A549 (cell line): Measurements from ENCODE around the gene WRAP53. TPM values are rescaled to one million over a fixed set of nuclear protein-coding genes. Genes with fewer than 3 reads are reported as not detected.
A peak's percentile ranks its signal among the peaks of the same experiment; 100 is the strongest.

Source experiments
- ATAC-seq, 2 experiments: fragments of 200-7000 bp in 1 of 2; fragments of >200 bp in 1 of 2; cut with Nextera tagmentation in 1 of 2; cut with Tn5 transposase in 1 of 2; 3 replicates each; pipeline versions ENCODE4 v1.8.0 to v1.9.1; 2018 to 2020; ENCODE audit warnings: mild to moderate bottlenecking in 1 of 2, moderate library complexity in 1 of 2
- CTCF ChIA-PET: fragments of 300-600 bp; sonication (Branson Sonifier 250); formaldehyde crosslinking; extraction: SDS; loops from one replicate; lab custom pipeline; 2021; ENCODE audit warnings: antibody characterized with exemption, inconsistent platforms; lab: Yijun Ruan, JAX
- POLR2A ChIA-PET: fragments of 350-600 bp; formaldehyde crosslinking; extraction: SDS; loops from one replicate; lab custom pipeline; 2021; ENCODE audit warnings: antibody characterized with exemption, inconsistent platforms; lab: Yijun Ruan, JAX
- DNase-seq, 2 experiments: peaks; one replicate each; pipeline versions ENCODE4 v3.0.0 to v3.0.0-alpha.2; 2011 to 2016; ENCODE audit warnings: low read depth in 1 of 2, low spot score in 1 of 2
- FAIRE-seq: peaks from 2 replicates; lab custom pipeline; 2011; peaks lifted over from hg19 to GRCh38; lab: Jason Lieb, UNC
- H3K27ac ChIP-seq, 2 experiments: fragments of >200 bp; sonication (Bioruptor Twin); formaldehyde crosslinking; 3 replicates each; pipeline ENCODE4 v1.5.1; 2016 to 2017
- H3K4me1 ChIP-seq: fragments of >200 bp; sonication (Bioruptor Twin); formaldehyde crosslinking; 3 replicates; pipeline ENCODE4 v1.6.1; 2016
- H3K4me2 ChIP-seq: fragments of >200 bp; sonication (Bioruptor Twin); formaldehyde crosslinking; 3 replicates; pipeline ENCODE4 v1.6.1; 2016
- H3K4me3 ChIP-seq: fragments of >200 bp; sonication (Bioruptor Twin); formaldehyde crosslinking; 3 replicates; pipeline ENCODE4 v1.5.1; 2016
- H3K9me3 ChIP-seq: fragments of >200 bp; sonication (Bioruptor Twin); formaldehyde crosslinking; 3 replicates; pipeline ENCODE4 v1.6.1; 2016
- CBX2 ChIP-seq: fragments of 200-600 bp; sonication (generic); IDR thresholded peaks from 2 replicates; pipeline ENCODE4 v1.6.1; 2016; ENCODE audit warnings: low read depth, mild to moderate bottlenecking, borderline replicate concordance
- CEBPB ChIP-seq, 2 experiments: fragments of >200 bp in 1 of 2; sonication (Bioruptor Twin) in 1 of 2; formaldehyde crosslinking in 1 of 2; IDR thresholded peaks; 2 replicates each; pipeline ENCODE4 v1.6.1; 2012 to 2016
- CHD2 ChIP-seq: fragments of 150-350 bp; IDR thresholded peaks from 2 replicates; pipeline ENCODE4 v1.6.1; 2014; ENCODE audit warnings: low read length; ENCODE audit not compliant: partially characterized antibody
- CHD4 ChIP-seq: fragments of 200-600 bp; sonication (generic); IDR thresholded peaks from 2 replicates; pipeline ENCODE4 v1.6.1; 2016; ENCODE audit warnings: antibody characterized with exemption, mild to moderate bottlenecking, borderline replicate concordance
- EP300 ChIP-seq, 2 experiments: fragments of >200 bp; sonication (Bioruptor Twin); formaldehyde crosslinking; IDR thresholded peaks; 2 replicates in 1 of 2; 3 replicates in 1 of 2; pipeline ENCODE4 v1.6.1; 2016 to 2017
- FOSB ChIP-seq: fragments of 250-450 bp; sonication (Bioruptor Pico); IDR thresholded peaks from 2 replicates; pipeline ENCODE4 v1.5.0; 2020; ENCODE audit warnings: mild to moderate bottlenecking, moderate library complexity
- FOSL2 ChIP-seq, 2 experiments: fragments of 450-650 bp in 1 of 2; fragments of >200 bp in 1 of 2; sonication (Bioruptor Twin) in 1 of 2; formaldehyde crosslinking; IDR thresholded peaks; 2 replicates each; pipeline versions ENCODE4 v1.5.0 to v1.6.1; 2016 to 2020; ENCODE audit warnings: mild to moderate bottlenecking in 1 of 2, moderate library complexity in 1 of 2
- HOXB13 ChIP-seq: fragments of 250-450 bp; sonication (Bioruptor Pico); IDR thresholded peaks from 2 replicates; pipeline ENCODE4 v1.5.0; 2020; ENCODE audit warnings: low read depth, mild to moderate bottlenecking, moderate library complexity
- HOXB5 ChIP-seq: fragments of 250-450 bp; sonication (Bioruptor Pico); IDR thresholded peaks from 2 replicates; pipeline ENCODE4 v1.5.0; 2020; ENCODE audit warnings: mild to moderate bottlenecking, moderate library complexity
- JUNB ChIP-seq: fragments of >200 bp; sonication (Bioruptor Twin); formaldehyde crosslinking; IDR thresholded peaks from 2 replicates; pipeline ENCODE4 v1.6.1; 2016
- KDM1A ChIP-seq: fragments of 200-600 bp; sonication (generic); IDR thresholded peaks from 2 replicates; pipeline ENCODE4 v1.6.1; 2016; ENCODE audit warnings: low read depth, mild to moderate bottlenecking
- KDM5A ChIP-seq: fragments of 200-600 bp; sonication (generic); IDR thresholded peaks from 2 replicates; pipeline ENCODE4 v1.6.1; 2016; ENCODE audit warnings: antibody characterized with exemption, mild to moderate bottlenecking
- MYC ChIP-seq: IDR thresholded peaks from 2 replicates; pipeline ENCODE4 v1.6.1; 2012; ENCODE audit warnings: mild to moderate bottlenecking, inconsistent platforms, low read length, improper control_type of control experiment, borderline replicate concordance
- NPAS2 ChIP-seq: fragments of 250-450 bp; sonication (Bioruptor Pico); IDR thresholded peaks from 2 replicates; pipeline ENCODE4 v1.8.0; 2022; ENCODE audit warnings: mild to moderate bottlenecking, moderate library complexity, borderline replicate concordance
- PHF8 ChIP-seq: fragments of 200-600 bp; sonication (generic); IDR thresholded peaks from 2 replicates; pipeline ENCODE4 v1.6.1; 2016; ENCODE audit warnings: low read depth, mild to moderate bottlenecking, antibody characterized with exemption, moderate library complexity, borderline replicate concordance
- RARB ChIP-seq: fragments of 250-450 bp; sonication (Bioruptor Pico); IDR thresholded peaks from 2 replicates; pipeline ENCODE4 v1.8.0; 2021; ENCODE audit warnings: mild to moderate bottlenecking, moderate library complexity
- RCOR1 ChIP-seq: fragments of 150-350 bp; IDR thresholded peaks from 2 replicates; pipeline ENCODE4 v1.6.1; 2014; ENCODE audit warnings: antibody characterized with exemption, low read length, low read depth
- RFX5 ChIP-seq: fragments of 450-650 bp; IDR thresholded peaks from 2 replicates; pipeline ENCODE4 v1.7.1; 2014; ENCODE audit warnings: antibody characterized with exemption, mild to moderate bottlenecking, moderate library complexity
- WGBS: methylation state at CpG from one replicate; pipeline ENCODE4 v1.1.6; 2017; ENCODE audit errors: missing lambda C conversion rate; 5-methylcytosine and 5-hydroxymethylcytosine counted together
- polyA plus RNA-seq, 4 experiments: library from polyadenylated mRNA; depleted of rRNA in 3 of 4; stranded (reverse); fragments of >200 nt; fragmentation: RNase III in 1 of 4; extraction: RNeasy Plus Mini Kit Qiagen cat#74134 plus additional on column Dnase treatment in 1 of 4; gene quantifications; 2 replicates in 3 of 4; 3 replicates in 1 of 4; pipeline ENCODE4 v1.2.3, GENCODE V29; 2011 to 2017
- TF ChIP-seq, protein P1 (sequence below): IDR thresholded peaks from 2 replicates; pipeline ENCODE4 v1.6.1; 2012; ENCODE audit warnings: low read depth, borderline replicate concordance
- TF ChIP-seq, protein P2 (sequence below): fragments of >200 bp; sonication (Bioruptor Twin); formaldehyde crosslinking; IDR thresholded peaks from 2 replicates; pipeline ENCODE4 v1.6.1; 2016

Gene WRAP53
- polyA plus RNA-seq, 2 of the 4 experiments (the other 2 are of a cell fraction): 15.9 to 34.0 TPM

DNA sequence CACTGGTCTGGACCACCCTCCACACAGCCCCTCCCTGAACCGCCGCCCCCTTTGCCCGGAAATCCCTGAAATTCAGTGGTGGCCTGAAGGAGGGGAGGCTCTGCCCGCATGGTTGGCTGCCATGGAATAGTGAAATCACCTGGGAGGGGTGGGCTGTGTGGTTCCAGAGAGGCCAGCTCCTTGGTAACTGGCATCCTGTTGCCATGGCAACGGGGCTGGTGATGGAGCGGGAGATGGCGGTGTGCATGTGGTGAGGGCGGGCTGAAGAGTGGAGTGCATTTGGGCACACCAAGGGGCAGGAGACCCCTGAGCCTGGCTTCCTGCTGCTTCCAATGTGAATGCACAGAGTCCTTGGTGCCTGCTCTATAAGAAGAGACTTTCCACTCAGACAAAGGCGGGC is 19.2 kb downstream of the WRAP53 start:
- FAIRE-seq (no peak), DNase-seq (no peak), ATAC-seq (no peak)
- Histone ChIP-seq H3K27ac (no peak overlapping the region), H3K4me2 (no peak overlapping the region), H3K4me1 (peaks cover 13% of the 10 kb centered on the region; the same call in 2 of the 3 replicates), H3K4me3 (no peak overlapping the region), H3K9me3 (no peaks in the 10 kb centered on the region)
- WGBS: 54% methylated on average over 9 of the region's 9 CpGs
- CTCF ChIA-PET: interaction anchor here (1.5 to 11.1 kb wide), 6 partner anchors 9 to 73 kb away, joined by 3 to 103 read pairs (median 12); partner anchors contain the start of genes DNAH2, TP53 and WRAP53
- TF ChIP-seq HOXB13: no peak
- TF ChIP-seq KDM1A: peak; percentile 46; the same call in 1 of the 2 replicates
- POLR2A ChIA-PET: interaction anchor here (3.5 kb wide), 1 partner anchor 9 kb away, joined by 15 read pairs; the partner anchor contains the start of gene DNAH2

DNA sequence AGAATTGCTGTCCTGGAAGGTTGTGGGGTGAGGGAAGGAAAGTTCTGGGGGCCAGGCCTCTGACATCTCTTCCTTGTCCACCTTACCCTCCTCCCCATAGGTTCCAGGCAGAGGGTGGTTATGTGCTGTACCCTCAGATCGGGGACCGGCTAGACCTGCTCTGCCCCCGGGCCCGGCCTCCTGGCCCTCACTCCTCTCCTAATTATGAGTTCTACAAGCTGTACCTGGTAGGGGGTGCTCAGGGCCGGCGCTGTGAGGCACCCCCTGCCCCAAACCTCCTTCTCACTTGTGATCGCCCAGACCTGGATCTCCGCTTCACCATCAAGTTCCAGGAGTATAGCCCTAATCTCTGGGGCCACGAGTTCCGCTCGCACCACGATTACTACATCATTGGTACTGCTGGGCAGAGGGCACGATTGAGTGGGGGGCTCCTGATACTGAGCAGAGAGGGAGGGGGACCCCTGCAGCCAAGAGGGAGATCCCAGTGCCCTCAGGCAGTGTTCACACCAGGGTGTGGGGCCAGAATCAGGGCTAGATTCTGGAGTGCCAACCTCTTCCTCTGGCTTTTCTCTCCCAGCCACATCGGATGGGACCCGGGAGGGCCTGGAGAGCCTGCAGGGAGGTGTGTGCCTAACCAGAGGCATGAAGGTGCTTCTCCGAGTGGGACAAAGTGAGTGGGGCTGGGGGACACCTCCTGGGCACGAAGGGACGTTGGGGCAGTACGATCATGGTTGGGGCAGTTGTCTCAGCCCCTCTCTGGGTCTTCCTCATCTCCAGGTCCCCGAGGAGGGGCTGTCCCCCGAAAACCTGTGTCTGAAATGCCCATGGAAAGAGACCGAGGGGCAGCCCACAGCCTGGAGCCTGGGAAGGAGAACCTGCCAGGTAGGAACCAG is 19.8 kb downstream of the WRAP53 start:
- WGBS: 56% methylated on average over 22 of the region's 22 CpGs
- CTCF ChIA-PET: interaction anchor here (1.6 to 11.1 kb wide), 6 partner anchors 9 to 74 kb away, joined by 5 to 103 read pairs (median 12); partner anchors contain the start of genes TP53 and WRAP53
- TF ChIP-seq MYC (no peak), RARB (CRISPR knock-in tag) (no peak), EP300 (IDR thresholded peaks at IDR 0.05) (no peak), CEBPB (IDR thresholded peaks at IDR 0.05) (no peak), PHF8 (no peak), RCOR1 (no peak), JUNB (no peak), CBX2 (no peak), CHD2 (no peak), RFX5 (no peak), HOXB5 (no peak), FOSB (no peak), CHD4 (no peak), FOSL2 (IDR thresholded peaks at IDR 0.05) (no peak), FOSL2 (CRISPR knock-in tag; IDR thresholded peaks at IDR 0.05) (no peak), NPAS2 (no peak)
- TF ChIP-seq, protein P1, sequence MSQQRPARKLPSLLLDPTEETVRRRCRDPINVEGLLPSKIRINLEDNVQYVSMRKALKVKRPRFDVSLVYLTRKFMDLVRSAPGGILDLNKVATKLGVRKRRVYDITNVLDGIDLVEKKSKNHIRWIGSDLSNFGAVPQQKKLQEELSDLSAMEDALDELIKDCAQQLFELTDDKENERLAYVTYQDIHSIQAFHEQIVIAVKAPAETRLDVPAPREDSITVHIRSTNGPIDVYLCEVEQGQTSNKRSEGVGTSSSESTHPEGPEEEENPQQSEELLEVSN: no peak
- TF ChIP-seq, protein P2, sequence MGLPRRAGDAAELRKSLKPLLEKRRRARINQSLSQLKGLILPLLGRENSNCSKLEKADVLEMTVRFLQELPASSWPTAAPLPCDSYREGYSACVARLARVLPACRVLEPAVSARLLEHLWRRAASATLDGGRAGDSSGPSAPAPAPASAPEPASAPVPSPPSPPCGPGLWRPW: no peak
- POLR2A ChIA-PET: no interaction called here
- H3K9me3 ChIP-seq: no peaks in the 10 kb centered on the region
- no peak overlapping the region for H3K27ac ChIP-seq
- FAIRE-seq (no peak), DNase-seq (no peak), ATAC-seq (no peak)
- peaks cover 13% of the 10 kb centered on the region; the same call in 2 of the 3 replicates for H3K4me1 ChIP-seq
- no peak overlapping the region for H3K4me2 ChIP-seq
- no peak overlapping the region for H3K4me3 ChIP-seq

DNA sequence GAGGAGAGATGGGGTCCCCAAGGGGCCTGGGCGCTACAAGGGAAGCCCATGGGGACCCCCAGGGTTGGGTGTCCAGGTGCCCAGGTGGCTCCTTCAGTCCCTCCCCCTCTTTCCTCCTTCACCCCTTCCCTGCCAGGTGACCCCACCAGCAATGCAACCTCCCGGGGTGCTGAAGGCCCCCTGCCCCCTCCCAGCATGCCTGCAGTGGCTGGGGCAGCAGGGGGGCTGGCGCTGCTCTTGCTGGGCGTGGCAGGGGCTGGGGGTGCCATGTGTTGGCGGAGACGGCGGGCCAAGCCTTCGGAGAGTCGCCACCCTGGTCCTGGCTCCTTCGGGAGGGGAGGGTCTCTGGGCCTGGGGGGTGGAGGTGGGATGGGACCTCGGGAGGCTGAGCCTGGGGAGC is 20.8 kb downstream of the WRAP53 start:
- ATAC-seq (no peak), DNase-seq (no peak), FAIRE-seq (no peak)
- ChIA-PET POLR2A (no interaction called here), CTCF (interaction anchor here (1.3 to 3.7 kb wide), 3 partner anchors 8 to 55 kb away, joined by 3 to 18 read pairs (median 5); partner anchors contain the start of genes TP53 and WRAP53)
- H3K9me3 ChIP-seq: no peaks in the 10 kb centered on the region
- H3K27ac ChIP-seq: no peak overlapping the region
- H3K4me2 ChIP-seq: no peak overlapping the region
- no peak for TF ChIP-seq NPAS2
- no peak for TF ChIP-seq KDM5A
- WGBS: 55% methylated on average over 6 of the region's 11 CpGs
- H3K4me1 ChIP-seq: peaks cover 10% of the 10 kb centered on the region; the same call in 2 of the 3 replicates
- no peak overlapping the region for H3K4me3 ChIP-seq
